ENCODE measurements around the gene CRACR2A.

The CRACR2A gene

GRCh38 chr12:3611860-3612703 lies 140.8 kb downstream of the CRACR2A start:
- no peak for DNase-seq

GRCh38 chr12:3607821-3608220 lies 145.1 kb downstream of the CRACR2A start:
- DNase-seq = no peak

GRCh38 chr12:3607039-3607720 lies 145.7 kb downstream of the CRACR2A start:
- DNase-seq = no peak

GRCh38 chr12:3606128-3606527 lies 146.8 kb downstream of the CRACR2A start:
- DNase-seq = no peak

- no peak for DNase-seq
Measured at GRCh38 chr12:3605692-3606091, 147.2 kb downstream of the CRACR2A start.

- DNase-seq = no peak
Measured at GRCh38 chr12:3604748-3605586, 147.9 kb downstream of the CRACR2A start.

- no peak for DNase-seq
Measured at GRCh38 chr12:3604286-3604685, 148.6 kb downstream of the CRACR2A start.

- DNase-seq = no peak
Measured at GRCh38 chr12:3603576-3603975, 149.3 kb downstream of the CRACR2A start.

- no peak for DNase-seq
Measured at GRCh38 chr12:3602488-3602887, 150.4 kb downstream of the CRACR2A start.

GRCh38 chr12:3601461-3602150 lies 151.3 kb downstream of the CRACR2A start:
- DNase-seq = no peak

- no peak for DNase-seq
Measured at GRCh38 chr12:3600951-3601350, 152.0 kb downstream of the CRACR2A start.

- no peak for DNase-seq
Measured at GRCh38 chr12:3600039-3600720, 152.7 kb downstream of the CRACR2A start.

GRCh38 chr12:3598896-3599860 lies 153.7 kb downstream of the CRACR2A start:
- no peak for DNase-seq

- no peak for DNase-seq
Measured at GRCh38 chr12:3597526-3598210, 155.2 kb downstream of the CRACR2A start.

- DNase-seq = no peak
Measured at GRCh38 chr12:3596703-3597415, 156.1 kb downstream of the CRACR2A start.

- DNase-seq = no peak
Measured at GRCh38 chr12:3595721-3596120, 157.2 kb downstream of the CRACR2A start.

GRCh38 chr12:3594966-3595365 lies 157.9 kb downstream of the CRACR2A start:
- DNase-seq = no peak

- no peak for DNase-seq
Measured at GRCh38 chr12:3593906-3594483, 158.9 kb downstream of the CRACR2A start.

Data from stimulated activated naive CD4-positive, alpha-beta T cell treated with Interleukin-2 at 50 U/mL for 16 hours (primary cell).